IMR-90 (cell line): ENCODE measurements around the gene ANTXR1. TPM values are rescaled to one million over a fixed set of nuclear protein-coding genes. Genes with fewer than 3 reads are reported as not detected.

Experiments
- ATAC-seq: fragments of 200-7000 bp; cut with Tn5 transposase; 2 replicates; pipeline ENCODE4 v1.9.1; 2020; ENCODE audit warnings: low read depth, mild to moderate bottlenecking, moderate library complexity
- BruUV-seq: library from RNA; stranded (reverse); fragments of 400-500 nt; replicated peaks from 2 replicates; lab custom pipeline; 2021; lab: Mats Ljungman, UMichigan
- CTCF ChIA-PET: fragments of 300-600 bp; formaldehyde crosslinking; extraction: SDS; loops from one replicate; lab custom pipeline; 2021; ENCODE audit warnings: antibody characterized with exemption; lab: Yijun Ruan, JAX
- POLR2A ChIA-PET: fragments of 300-600 bp; sonication (Branson Sonifier 250); formaldehyde crosslinking; loops from one replicate; lab custom pipeline; 2022; ENCODE audit warnings: antibody characterized with exemption; ENCODE audit not compliant: unreplicated experiment; lab: Charles Lee
- DNase-seq: peaks from one replicate; pipeline ENCODE4 v3.0.0; 2013
- H2AFZ ChIP-seq: replicated peaks from 2 replicates; pipeline ENCODE3; 2013; ENCODE audit warnings: low read length, mild to moderate bottlenecking; ENCODE audit not compliant: poor library complexity
- H2AK5ac ChIP-seq: 2 replicates; pipeline ENCODE4 v1.6.1; 2013; ENCODE audit warnings: low read depth, low read length, inconsistent platforms
- H2AK9ac ChIP-seq: replicated peaks from 2 replicates; pipeline ENCODE3; 2013; ENCODE audit warnings: mild to moderate bottlenecking, low read depth, low read length, moderate library complexity; ENCODE audit not compliant: poor library complexity
- H2BK120ac ChIP-seq: 2 replicates; pipeline ENCODE4 v1.6.1; 2013; ENCODE audit warnings: low read depth, low read length, inconsistent platforms
- H2BK15ac ChIP-seq: 3 replicates; pipeline ENCODE4 v1.6.1; 2013; ENCODE audit warnings: low read depth, low read length, inconsistent platforms
- H2BK20ac ChIP-seq: 2 replicates; pipeline ENCODE4 v1.6.1; 2013; ENCODE audit warnings: low read depth, mild to moderate bottlenecking, inconsistent platforms, low read length, moderate library complexity
- H2BK5ac ChIP-seq: 2 replicates; pipeline ENCODE4 v1.6.1; 2013; ENCODE audit warnings: mild to moderate bottlenecking, low read depth, low read length, inconsistent platforms; ENCODE audit not compliant: poor library complexity, severe bottlenecking
- H3K14ac ChIP-seq: replicated peaks from 2 replicates; pipeline ENCODE4 v1.6.1; 2013; ENCODE audit warnings: low read depth, low read length, inconsistent platforms
- H3K18ac ChIP-seq: 2 replicates; pipeline ENCODE4 v1.6.1; 2013; ENCODE audit warnings: low read depth, low read length, control low read depth
- H3K23ac ChIP-seq: 2 replicates; pipeline ENCODE4 v1.6.1; 2013; ENCODE audit warnings: low read depth, low read length, inconsistent platforms
- H3K27ac ChIP-seq: 2 replicates; pipeline ENCODE4 v1.5.1; 2013; ENCODE audit warnings: mild to moderate bottlenecking, control low read depth, low read length; ENCODE audit not compliant: insufficient read depth
- H3K27me3 ChIP-seq: 2 replicates; pipeline ENCODE4 v1.6.1; 2013; ENCODE audit warnings: low read length; ENCODE audit not compliant: control insufficient read depth, insufficient read depth
- H3K36me3 ChIP-seq: 2 replicates; pipeline ENCODE4 v1.6.1; 2013; ENCODE audit warnings: low read length, mixed read lengths; ENCODE audit not compliant: control insufficient read depth, insufficient read depth
- H3K4ac ChIP-seq: 2 replicates; pipeline ENCODE4 v1.6.1; 2013; ENCODE audit warnings: low read depth, low read length, inconsistent platforms
- H3K4me1 ChIP-seq: 2 replicates; pipeline ENCODE4 v1.6.1; 2013; ENCODE audit warnings: low read length, mixed read lengths; ENCODE audit not compliant: control insufficient read depth, insufficient read depth
- H3K4me2 ChIP-seq: 2 replicates; pipeline ENCODE4 v1.6.1; 2013; ENCODE audit warnings: low read depth, mild to moderate bottlenecking, control low read depth, low read length, moderate library complexity
- H3K4me3 ChIP-seq: 2 replicates; pipeline ENCODE4 v1.5.1; 2013; ENCODE audit warnings: low read depth, mild to moderate bottlenecking, control low read depth, low read length, moderate library complexity; ENCODE audit not compliant: insufficient read depth
- H3K56ac ChIP-seq: 2 replicates; pipeline ENCODE4 v1.6.1; 2013; ENCODE audit warnings: low read length, inconsistent platforms; ENCODE audit not compliant: insufficient read depth; ENCODE audit errors: extremely low read depth
- H3K79me1 ChIP-seq, 2 experiments: 2 replicates each; pipeline ENCODE4 v1.6.1; 2013; ENCODE audit warnings: low read length in 2 of 2, inconsistent platforms in 1 of 2, low read depth in 1 of 2
- H3K9ac ChIP-seq: 2 replicates; pipeline ENCODE4 v1.6.1; 2013; ENCODE audit warnings: low read depth, low read length, control low read depth
- H3K9me1 ChIP-seq: 2 replicates; pipeline ENCODE4 v1.6.1; 2013; ENCODE audit warnings: low read length, inconsistent platforms; ENCODE audit not compliant: insufficient read depth
- H3K9me3 ChIP-seq: 2 replicates; pipeline ENCODE4 v1.6.1; 2013; ENCODE audit warnings: low read length; ENCODE audit not compliant: control insufficient read depth, insufficient read depth
- H4K20me1 ChIP-seq: 2 replicates; pipeline ENCODE4 v1.6.1; 2013; ENCODE audit warnings: low read length, inconsistent platforms; ENCODE audit not compliant: insufficient read depth
- H4K5ac ChIP-seq: 2 replicates; pipeline ENCODE4 v1.6.1; 2013; ENCODE audit warnings: mild to moderate bottlenecking, low read depth, low read length, control low read depth
- H4K8ac ChIP-seq, 2 experiments: 2 replicates each; pipeline ENCODE4 v1.6.1; 2013; ENCODE audit warnings: low read depth in 2 of 2, low read length in 2 of 2, control low read depth in 1 of 2, inconsistent platforms in 1 of 2
- H4K91ac ChIP-seq: 2 replicates; pipeline ENCODE4 v1.6.1; 2013; ENCODE audit warnings: low read depth, low read length, inconsistent platforms; ENCODE audit not compliant: insufficient read depth
- SMC3 ChIP-seq: fragments of 150-350 bp; IDR thresholded peaks from 2 replicates; pipeline ENCODE4 v1.6.1; 2016; ENCODE audit warnings: low read depth, mild to moderate bottlenecking, antibody characterized with exemption, low read length, moderate library complexity
- dilution Hi-C: fragments of 300-500 bp; cut with HindIII; formaldehyde crosslinking; loops from one replicate; pipeline ENCODE4 v1.14.3; 2018; ENCODE audit warnings: low sequenced_read_pairs; ENCODE audit not compliant: unreplicated experiment
- in situ Hi-C: fragments of 300-500 bp; cut with MboI; formaldehyde crosslinking; loops from 3 replicates; pipeline ENCODE4 v1.14.3; 2019; ENCODE audit warnings: low sequenced_read_pairs, inconsistent platforms, mixed read lengths
- intact Hi-C: fragments of 100-400 bp; cut with micrococcal nuclease; formaldehyde crosslinking; loops from 2 replicates; pipeline ENCODE4 v1.10.0; 2022
- polyA plus RNA-seq, 3 experiments: library from polyadenylated mRNA; depleted of rRNA; stranded (reverse); fragments of >200 nt; gene quantifications; 2 replicates each; pipeline ENCODE4 v1.2.3, GENCODE V29; 2012; ENCODE audit warnings: low replicate concordance in 1 of 3
- total RNA-seq: library from RNA; depleted of rRNA; stranded (reverse); fragments of >200 nt; gene quantifications from 2 replicates; pipeline ENCODE4 v1.2.3, GENCODE V29; 2012

Gene ANTXR1
- total and polyA plus RNA-seq, 2 of the 4 experiments (the other 2 are of a cell fraction) = 27.2 to 36.9 TPM

- POLR2A ChIA-PET = no interaction called here
- dilution Hi-C loops = no loop called here
Measured at GRCh38 chr2:69126341-69126740, 113.4 kb downstream of the ANTXR1 start.

More at GRCh38 chr2:69126341-69126740, 113.4 kb downstream of the ANTXR1 start:
- H3K23ac ChIP-seq = no peak overlapping the region
- no peak overlapping the region for H4K5ac ChIP-seq
- CTCF ChIA-PET = no interaction called here
- H3K9me3 ChIP-seq = no peaks in the 10 kb centered on the region
- H3K18ac ChIP-seq = no peak overlapping the region
- no peak overlapping the region for H3K56ac ChIP-seq
- no peak for TF ChIP-seq SMC3
- peaks cover 58% of the 10 kb centered on the region for H3K36me3 ChIP-seq
- H2BK5ac ChIP-seq = no peak overlapping the region
- H2AK5ac ChIP-seq = no peak overlapping the region
- ATAC-seq (no peak), DNase-seq (no peak)
- H3K14ac ChIP-seq = no peak overlapping the region
- no peak overlapping the region for H2AFZ ChIP-seq
- H3K9me1 ChIP-seq = peaks cover 16% of the 10 kb centered on the region
- H4K8ac ChIP-seq = no peak overlapping the region
- no peak overlapping the region for H4K91ac ChIP-seq
- no peak overlapping the region for H2BK20ac ChIP-seq
- no peaks in the 10 kb centered on the region for H4K20me1 ChIP-seq
- BruUV-seq = no TSS peak
- peaks cover 3 to 31% of the 10 kb centered on the region in 2 experiments; a peak in 3 of 4 replicates for H3K79me1 ChIP-seq
- no peak overlapping the region for H2AK9ac ChIP-seq
- no peak overlapping the region for H3K4me2 ChIP-seq
- peaks cover 3% of the 10 kb centered on the region; the same call in 1 of the 2 replicates for H3K4me1 ChIP-seq
- H2BK120ac ChIP-seq = no peak overlapping the region
- H2BK15ac ChIP-seq = no peak overlapping the region
- no peak overlapping the region for H3K9ac ChIP-seq
- no peak overlapping the region for H3K4me3 ChIP-seq
- H3K27ac ChIP-seq = no peak overlapping the region
- no peak overlapping the region for H3K4ac ChIP-seq
- in situ Hi-C loops = no loop called here
- no peaks in the 10 kb centered on the region for H3K27me3 ChIP-seq
- intact Hi-C loops = no loop called here
